ENCODE measurements around the gene NES. TPM values are rescaled to one million over a fixed set of nuclear protein-coding genes. Genes with fewer than 3 reads are reported as not detected.
A peak's percentile ranks its signal among the peaks of the same experiment; 100 is the strongest.

Gene NES
- total RNA-seq, 1 experiment from 2014 or later = 0.03 TPM

DNA sequence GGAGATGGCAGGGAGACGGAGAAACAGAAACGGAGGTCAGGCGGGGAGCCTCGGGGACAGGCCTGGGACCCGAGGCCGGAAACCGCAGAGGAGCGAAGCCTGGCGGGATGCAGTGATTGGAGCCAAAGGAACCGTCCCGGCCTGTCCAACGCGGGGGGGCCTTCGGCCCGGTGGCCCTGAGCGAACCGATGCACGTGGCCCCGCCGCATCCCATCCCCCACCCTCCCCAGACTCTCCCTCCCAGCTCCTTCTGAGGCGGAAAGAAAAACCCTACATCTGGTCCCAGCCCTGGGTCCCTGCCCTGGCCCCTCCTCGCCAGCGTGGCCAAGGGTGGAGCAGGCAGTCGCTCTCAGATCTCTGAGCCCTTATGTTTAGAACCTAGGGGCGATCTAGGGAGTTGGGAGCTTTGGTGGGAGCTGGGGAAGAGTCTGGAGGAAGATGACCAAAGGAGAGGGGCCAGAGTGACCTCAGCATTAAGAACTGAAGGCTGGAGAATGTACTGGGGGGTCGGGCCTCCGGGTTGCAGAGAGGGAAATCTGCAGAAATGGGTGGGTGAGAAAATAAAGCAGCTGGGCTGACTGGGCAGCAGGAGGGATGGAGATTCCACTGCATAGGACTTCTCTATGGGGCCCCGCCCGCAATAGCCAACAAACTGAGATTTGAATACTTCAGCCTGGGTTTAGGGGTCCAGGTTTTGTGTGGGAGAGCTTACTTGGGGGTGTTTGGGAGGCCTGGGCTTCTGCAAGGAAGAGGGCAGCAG is 29.6 kb upstream of the NES start:
- H3K36me3 ChIP-seq = peaks cover 2% of the 10 kb centered on the region; the same call in 1 of the 2 replicates
- H3K9me3 ChIP-seq = no peaks in the 10 kb centered on the region
- DNase-seq = no peak
- H3K4me3 ChIP-seq = no peak overlapping the region
- H3K27me3 ChIP-seq = no peaks in the 10 kb centered on the region

DNA sequence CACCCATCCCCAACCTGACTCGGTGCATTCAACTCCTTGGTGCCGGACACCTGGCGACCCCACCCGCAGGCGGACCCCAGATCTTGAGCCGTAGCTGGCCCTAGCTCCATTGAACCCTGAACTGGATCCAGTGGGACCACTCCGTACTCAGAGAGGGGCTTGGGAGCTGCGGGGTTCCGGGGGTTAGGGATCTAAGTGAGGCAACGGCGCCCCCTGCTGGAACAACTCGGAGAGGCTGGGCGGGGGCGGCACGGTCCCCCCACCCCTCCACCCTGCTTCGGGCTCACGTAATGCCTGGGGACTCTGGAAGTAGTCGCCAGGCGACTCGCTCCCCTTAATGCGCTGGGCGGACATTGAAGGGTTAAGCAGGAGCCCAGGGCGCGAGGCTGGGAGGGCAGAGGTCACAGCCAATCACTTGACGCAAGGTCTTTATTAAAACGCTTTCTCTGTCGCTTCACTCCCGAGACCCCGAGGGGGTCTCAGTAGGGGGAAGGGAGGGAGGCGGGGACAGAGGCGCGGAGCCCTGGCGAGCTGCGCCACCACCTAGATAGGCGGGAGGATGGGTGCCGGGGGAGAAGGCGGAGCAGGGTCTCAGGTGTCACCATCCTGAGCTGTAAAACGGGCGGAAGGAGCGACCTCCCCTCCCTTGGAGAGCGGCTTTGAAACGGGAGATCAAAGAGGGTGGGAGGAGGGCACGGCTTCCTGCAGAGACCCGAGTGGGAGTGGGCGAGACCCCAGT is 28.9 kb upstream of the NES start:
- Histone ChIP-seq H3K36me3 (peaks cover 2% of the 10 kb centered on the region; the same call in 1 of the 2 replicates), H3K4me3 (peak overlapping the region; percentile 42), H3K9me3 (no peaks in the 10 kb centered on the region), H3K27me3 (no peaks in the 10 kb centered on the region)
- DNase-seq = peak; percentile 58

DNA sequence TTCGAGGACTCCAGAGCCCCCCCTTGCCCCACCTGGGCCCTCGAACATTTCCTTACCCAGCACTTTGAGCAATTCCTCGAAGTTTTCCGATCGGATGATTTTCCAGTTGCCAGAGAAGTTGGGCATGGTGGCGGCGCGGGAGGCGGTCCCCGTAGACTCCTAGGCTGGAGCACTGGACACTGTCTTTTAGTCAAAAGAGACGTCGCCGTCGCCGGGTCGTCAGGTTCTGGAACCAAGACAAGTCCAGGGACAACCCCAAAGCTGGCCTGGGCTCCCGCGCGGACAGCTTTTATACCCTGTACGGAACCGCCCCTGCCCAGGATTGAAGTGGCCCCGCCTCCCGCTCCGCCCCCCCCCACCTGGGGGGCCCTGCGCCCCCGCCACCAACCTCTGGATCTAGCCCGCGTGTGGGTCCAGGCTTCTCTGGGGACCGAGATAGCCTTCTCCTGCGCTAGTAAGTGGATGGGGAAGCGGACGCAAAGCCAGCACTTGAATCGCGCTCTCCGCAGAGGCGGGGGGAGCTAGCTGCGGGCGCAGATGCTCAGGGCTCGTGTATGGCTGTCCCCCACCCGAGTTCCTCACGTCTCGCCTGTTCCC is 28.2 kb upstream of the NES start, which contains the start of gene CRABP2:
CRABP2 (minus strand) TSS at position 263 of the 597 bp plus-strand sequence; CDS start at position 126, 137 bp downstream.
- H3K27me3 ChIP-seq = no peaks in the 10 kb centered on the region
- peak within 1 kb of the TSS; percentile 42 for H3K4me3 ChIP-seq
- peak; percentile 37 for DNase-seq
- no peaks in the 10 kb centered on the region for H3K9me3 ChIP-seq
- H3K36me3 ChIP-seq = peaks cover 2% of the 10 kb centered on the region; the same call in 1 of the 2 replicates

- peak; percentile 92 for DNase-seq
- H3K36me3 ChIP-seq = peaks cover 2% of the 10 kb centered on the region
- no peaks in the 10 kb centered on the region for H3K9me3 ChIP-seq
- H3K27me3 ChIP-seq = no peaks in the 10 kb centered on the region
- peak overlapping the region; percentile 42 for H3K4me3 ChIP-seq
These were observed 27.7 kb upstream of the NES start for GRCh38 chr1:156704930-156705320.

DNA sequence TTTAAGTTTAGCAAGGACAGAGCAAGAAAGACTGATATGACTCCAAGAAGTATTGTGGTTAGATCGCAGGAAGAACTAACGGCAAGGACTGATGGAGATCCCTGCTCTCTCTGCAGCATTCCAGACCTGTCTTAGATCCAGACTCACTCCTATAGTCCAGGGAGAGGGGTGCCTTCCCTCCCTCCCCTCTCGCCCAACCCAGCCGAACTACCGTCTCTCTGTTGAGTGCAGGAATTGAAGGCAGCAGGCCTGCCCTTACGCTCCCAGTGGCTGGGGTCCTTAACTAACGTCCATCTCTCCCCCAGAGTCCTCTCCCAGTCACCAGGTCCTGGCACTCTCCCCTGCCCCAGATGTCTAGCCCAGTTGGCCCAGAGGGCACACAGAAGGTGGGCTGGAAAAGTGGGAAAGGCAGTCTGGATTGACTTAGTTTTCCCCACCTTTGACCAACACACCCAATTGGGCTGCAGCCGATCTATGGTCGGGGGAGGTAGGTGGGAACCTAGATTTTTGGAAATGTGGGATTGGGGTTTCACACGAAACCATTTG is 27.0 kb upstream of the NES start:
- DNase-seq = no peak
- peak overlapping the region; percentile 42 for H3K4me3 ChIP-seq
- H3K9me3 ChIP-seq = no peaks in the 10 kb centered on the region
- peaks cover 2% of the 10 kb centered on the region for H3K36me3 ChIP-seq
- no peaks in the 10 kb centered on the region for H3K27me3 ChIP-seq

GRCh38 chr1:156703741-156704140 is 26.5 kb upstream of the NES start:
- Histone ChIP-seq H3K9me3 (no peaks in the 10 kb centered on the region), H3K4me3 (no peak overlapping the region), H3K36me3 (peaks cover 2% of the 10 kb centered on the region), H3K27me3 (no peaks in the 10 kb centered on the region)
- peak; percentile 39 for DNase-seq

GRCh38 chr1:156703336-156703735 is 26.1 kb upstream of the NES start:
- H3K27me3 ChIP-seq = no peaks in the 10 kb centered on the region
- no peak overlapping the region for H3K4me3 ChIP-seq
- no peaks in the 10 kb centered on the region for H3K9me3 ChIP-seq
- DNase-seq = no peak
- H3K36me3 ChIP-seq = peaks cover 2% of the 10 kb centered on the region

GRCh38 chr1:156700736-156701531 is 23.7 kb upstream of the NES start:
- Histone ChIP-seq H3K27me3 (no peaks in the 10 kb centered on the region), H3K36me3 (peaks cover 2% of the 10 kb centered on the region), H3K4me3 (no peak overlapping the region), H3K9me3 (no peaks in the 10 kb centered on the region)
- no peak for DNase-seq

GRCh38 chr1:156698995-156699394 is 21.8 kb upstream of the NES start:
- no peak for DNase-seq
- H3K36me3 ChIP-seq = no peaks in the 10 kb centered on the region; the same call in none of the 2 replicates
- no peaks in the 10 kb centered on the region for H3K27me3 ChIP-seq
- no peak overlapping the region for H3K4me3 ChIP-seq
- no peaks in the 10 kb centered on the region for H3K9me3 ChIP-seq

DNA sequence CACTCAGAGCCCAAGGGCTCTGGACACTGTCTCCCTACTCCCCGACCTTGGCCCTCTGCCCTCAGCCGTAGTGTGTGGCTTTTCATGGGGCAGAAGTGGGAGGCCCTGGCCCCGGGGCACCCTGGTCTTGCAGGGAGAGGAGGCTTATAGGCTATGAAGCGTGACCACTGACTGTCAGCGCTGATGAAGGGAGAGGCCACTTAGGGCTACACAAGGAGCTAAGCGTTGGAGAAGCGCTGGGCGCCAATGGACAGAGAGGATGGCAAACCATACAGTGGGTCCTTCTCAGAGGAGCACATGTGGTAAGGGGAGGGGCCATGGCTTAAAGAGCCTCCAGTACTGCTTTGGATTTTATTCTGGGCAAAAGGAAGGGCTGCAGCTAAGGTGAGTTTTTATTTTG is 20.3 kb upstream of the NES start:
- H3K27me3 ChIP-seq = no peaks in the 10 kb centered on the region
- no peak for DNase-seq
- H3K9me3 ChIP-seq = no peaks in the 10 kb centered on the region
- H3K4me3 ChIP-seq = no peak overlapping the region
- no peaks in the 10 kb centered on the region; the same call in none of the 2 replicates for H3K36me3 ChIP-seq

GRCh38 chr1:156696755-156697154 is 19.5 kb upstream of the NES start:
- no peaks in the 10 kb centered on the region for H3K27me3 ChIP-seq
- H3K4me3 ChIP-seq = no peak overlapping the region
- H3K9me3 ChIP-seq = no peaks in the 10 kb centered on the region
- no peak for DNase-seq
- H3K36me3 ChIP-seq = no peaks in the 10 kb centered on the region; the same call in none of the 2 replicates

GRCh38 chr1:156694690-156694962 is 17.4 kb upstream of the NES start:
- DNase-seq = no peak
- Histone ChIP-seq H3K4me3 (no peak overlapping the region), H3K9me3 (no peaks in the 10 kb centered on the region), H3K36me3 (no peaks in the 10 kb centered on the region), H3K27me3 (no peaks in the 10 kb centered on the region)

DNA sequence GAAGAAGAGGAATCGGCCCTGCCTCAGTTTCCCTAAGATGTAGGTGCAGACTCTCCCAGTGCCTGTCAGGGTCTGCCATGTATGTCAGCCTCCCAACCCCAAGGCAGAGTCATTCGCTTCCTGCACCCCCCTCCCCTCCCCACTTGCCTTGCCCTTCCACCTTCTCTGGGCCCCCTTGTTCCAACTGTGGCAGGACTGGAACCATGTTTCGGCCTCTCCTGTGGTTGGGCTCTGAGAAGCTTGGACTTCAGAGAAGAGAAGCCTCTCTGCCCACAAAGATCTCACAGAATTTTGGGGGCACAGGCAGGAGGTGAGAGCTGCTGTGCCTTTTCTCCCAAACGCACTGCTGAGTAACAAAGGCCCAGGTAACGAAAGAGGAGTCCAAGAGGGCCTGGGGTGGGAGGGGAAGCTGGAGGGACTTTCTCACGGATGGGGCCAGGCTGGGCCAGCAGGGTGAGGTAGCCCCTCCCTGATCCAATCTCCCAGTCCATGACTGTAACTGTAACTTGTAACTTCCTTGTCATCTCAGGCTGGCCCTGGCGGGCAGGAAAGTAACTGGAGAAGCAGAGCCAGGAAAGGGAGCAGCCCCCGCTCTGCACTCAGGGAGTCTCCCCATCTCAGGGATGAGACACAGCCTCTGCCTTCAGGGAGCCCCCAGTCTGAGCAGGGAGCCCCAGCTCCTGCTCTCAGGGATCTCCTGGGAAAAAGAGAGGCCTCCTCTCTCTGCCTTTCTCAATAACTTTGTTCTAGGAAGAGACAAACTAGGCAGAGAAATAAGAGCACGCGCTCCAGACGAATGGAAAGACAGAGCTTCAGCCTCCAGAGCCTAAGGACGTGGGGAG is 16.9 kb upstream of the NES start:
- no peaks in the 10 kb centered on the region for H3K27me3 ChIP-seq
- no peaks in the 10 kb centered on the region for H3K36me3 ChIP-seq
- no peak for DNase-seq
- H3K9me3 ChIP-seq = no peaks in the 10 kb centered on the region
- no peak overlapping the region for H3K4me3 ChIP-seq

DNA sequence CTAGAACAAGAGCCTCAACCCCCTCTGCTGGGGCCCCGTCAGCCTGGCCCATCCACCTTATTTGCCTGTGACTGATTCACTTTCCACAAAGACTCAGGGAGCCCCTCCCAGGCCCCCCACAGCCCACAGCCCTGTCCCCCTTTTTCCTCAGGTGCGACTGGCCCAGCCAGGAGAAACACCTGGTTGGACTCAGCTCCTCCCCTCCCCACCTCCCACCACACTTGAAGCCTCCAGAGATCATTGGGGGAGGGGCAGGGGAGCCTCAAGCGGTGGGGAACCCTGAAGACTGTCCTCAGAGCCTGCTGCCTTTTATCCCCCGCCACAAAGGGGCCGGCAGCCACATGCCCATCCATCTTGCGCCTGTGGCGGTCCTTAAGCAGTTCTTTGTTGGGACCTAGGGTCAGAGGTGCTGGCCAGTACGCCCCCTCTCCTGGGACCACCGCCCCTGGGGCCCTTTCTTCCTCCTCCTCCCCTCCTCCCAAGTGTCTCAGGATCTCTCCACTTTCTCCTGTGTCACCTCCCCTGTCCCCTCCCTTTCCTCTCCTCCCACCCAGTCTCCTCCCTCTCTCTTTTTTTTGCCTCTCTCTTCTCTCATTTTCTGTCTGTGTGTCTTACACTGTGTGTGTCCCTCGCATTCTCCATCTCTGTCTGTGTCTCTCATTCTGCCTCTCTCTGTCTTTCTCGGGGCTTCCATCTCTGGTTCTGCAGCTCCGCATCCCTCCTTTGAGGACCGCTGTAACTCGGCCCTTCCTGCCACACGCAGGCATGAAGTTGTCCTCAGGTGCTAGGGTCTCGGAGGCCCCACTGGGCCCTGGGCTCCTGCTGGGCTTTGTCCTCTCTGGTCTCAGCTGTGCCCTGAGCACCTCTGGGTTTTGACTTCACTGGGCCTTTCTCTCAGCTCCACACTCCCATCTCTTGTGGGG is 16.0 kb upstream of the NES start:
- no peak for DNase-seq
- H3K27me3 ChIP-seq = no peaks in the 10 kb centered on the region
- H3K36me3 ChIP-seq = no peaks in the 10 kb centered on the region
- no peak overlapping the region for H3K4me3 ChIP-seq
- no peaks in the 10 kb centered on the region for H3K9me3 ChIP-seq

- Histone ChIP-seq H3K4me3 (no peak overlapping the region), H3K36me3 (no peaks in the 10 kb centered on the region), H3K27me3 (no peaks in the 10 kb centered on the region), H3K9me3 (no peaks in the 10 kb centered on the region)
- DNase-seq = no peak
These were observed 15.3 kb upstream of the NES start for GRCh38 chr1:156692441-156692924.

Data from MG63 (cell line).